ENCODE measurements around the gene YBX1.
A peak's percentile ranks its signal among the peaks of the same experiment; 100 is the strongest.

YBX1 gene

DNA sequence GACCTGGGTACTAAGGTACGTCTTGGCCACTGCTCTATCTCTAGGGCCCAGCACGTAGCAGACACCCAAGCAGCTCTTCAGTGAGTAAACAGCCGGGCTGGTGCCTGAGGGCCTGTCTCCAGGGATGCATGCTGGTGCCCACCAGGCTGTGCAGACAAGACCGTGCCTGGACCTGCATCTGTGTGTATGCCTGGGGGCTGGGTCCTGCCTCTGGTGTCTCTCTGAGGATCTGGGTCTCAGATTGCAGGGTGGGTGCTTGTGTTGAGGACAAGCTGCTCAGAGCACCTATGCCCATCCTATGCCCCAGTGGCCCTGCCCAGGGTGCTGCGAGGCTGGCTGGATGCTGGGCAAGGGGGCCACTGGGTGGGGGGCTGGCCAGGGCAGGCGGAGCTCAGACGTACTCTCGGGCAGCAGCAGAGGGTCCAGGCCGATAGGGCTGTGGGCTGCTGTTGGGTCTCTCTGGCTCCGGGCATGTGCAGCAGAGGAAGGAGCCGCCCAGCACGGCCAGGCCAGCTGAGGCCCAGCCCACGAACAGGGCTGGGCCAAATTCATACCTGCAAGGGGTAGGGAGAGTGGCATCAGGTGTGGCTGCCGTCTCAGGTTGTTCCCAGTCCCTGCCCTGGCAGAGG is 53.4 kb downstream of the YBX1 start:
- no peak for DNase-seq

DNA sequence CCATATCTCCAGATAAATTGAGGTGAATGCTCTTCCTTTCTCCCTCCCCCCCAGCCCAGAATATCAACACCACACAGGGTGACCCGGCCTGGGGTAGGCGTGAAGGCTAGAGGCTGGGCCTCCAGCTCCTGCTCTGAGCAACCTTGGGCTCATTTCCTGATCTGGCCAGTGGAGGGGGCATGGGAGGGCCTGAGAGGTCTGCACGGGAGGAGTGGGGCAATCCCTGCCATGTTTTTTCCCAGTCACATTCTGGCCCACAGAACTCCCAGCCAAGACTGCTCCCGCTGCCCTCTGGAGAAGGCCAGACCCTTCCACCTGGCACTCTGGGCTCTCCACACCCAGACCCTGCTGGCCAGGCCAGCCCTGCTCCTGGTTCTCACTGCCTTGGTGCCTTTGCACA is 53.9 kb downstream of the YBX1 start:
- DNase-seq, result peak in 1 of 2 experiments; percentile 30

DNA sequence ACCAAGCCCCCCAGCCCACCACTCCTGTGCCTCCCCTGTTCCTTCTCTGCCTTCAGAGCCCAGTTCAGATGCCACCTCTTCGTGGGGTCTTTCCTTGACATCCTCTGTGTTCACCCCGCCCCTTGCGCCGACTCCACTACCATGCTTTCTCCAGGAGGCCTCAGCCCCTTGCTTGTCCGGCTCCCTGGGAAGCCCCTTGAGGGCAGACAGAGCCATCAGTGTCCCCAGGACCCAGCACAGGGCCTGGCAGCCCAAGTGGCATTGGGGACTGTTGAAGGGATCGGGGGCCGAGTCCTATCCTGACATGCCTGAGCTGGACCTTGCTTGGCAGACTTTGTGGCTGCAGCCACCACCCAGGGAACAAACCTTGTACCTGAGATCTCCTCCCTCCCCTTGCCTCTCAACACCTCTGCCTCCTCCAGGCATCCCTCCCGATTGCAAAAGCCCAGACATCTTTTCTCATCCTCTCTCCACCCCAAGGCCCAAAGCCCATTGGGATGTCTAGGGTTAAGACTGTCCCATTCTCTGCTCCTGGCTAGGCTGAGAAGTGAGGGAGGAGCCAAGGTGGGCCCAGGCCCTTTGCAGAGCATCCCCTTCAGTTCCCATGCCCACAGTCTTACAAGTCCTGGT is 54.5 kb downstream of the YBX1 start:
- DNase-seq, result no peak

DNA sequence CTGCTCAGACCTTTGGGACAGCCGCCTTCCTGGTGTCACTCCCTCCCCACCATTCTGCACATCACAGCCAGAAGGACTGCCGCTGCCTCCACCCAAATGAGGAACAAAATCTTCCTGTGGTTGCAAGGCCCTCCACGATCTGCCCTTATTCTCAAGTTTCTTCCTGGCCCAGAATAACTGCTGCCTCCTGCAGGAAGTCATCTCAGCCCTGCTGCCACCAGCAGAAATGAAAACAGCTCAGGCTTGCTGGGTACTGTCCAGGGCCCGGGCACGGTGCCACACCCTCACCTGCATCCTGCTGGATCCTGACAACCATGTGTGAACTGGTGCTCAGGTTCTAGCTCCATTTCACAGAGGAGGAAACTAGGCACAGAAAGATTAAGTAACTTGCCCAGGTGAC is 55.0 kb downstream of the YBX1 start:
- DNase-seq, result no peak

DNA sequence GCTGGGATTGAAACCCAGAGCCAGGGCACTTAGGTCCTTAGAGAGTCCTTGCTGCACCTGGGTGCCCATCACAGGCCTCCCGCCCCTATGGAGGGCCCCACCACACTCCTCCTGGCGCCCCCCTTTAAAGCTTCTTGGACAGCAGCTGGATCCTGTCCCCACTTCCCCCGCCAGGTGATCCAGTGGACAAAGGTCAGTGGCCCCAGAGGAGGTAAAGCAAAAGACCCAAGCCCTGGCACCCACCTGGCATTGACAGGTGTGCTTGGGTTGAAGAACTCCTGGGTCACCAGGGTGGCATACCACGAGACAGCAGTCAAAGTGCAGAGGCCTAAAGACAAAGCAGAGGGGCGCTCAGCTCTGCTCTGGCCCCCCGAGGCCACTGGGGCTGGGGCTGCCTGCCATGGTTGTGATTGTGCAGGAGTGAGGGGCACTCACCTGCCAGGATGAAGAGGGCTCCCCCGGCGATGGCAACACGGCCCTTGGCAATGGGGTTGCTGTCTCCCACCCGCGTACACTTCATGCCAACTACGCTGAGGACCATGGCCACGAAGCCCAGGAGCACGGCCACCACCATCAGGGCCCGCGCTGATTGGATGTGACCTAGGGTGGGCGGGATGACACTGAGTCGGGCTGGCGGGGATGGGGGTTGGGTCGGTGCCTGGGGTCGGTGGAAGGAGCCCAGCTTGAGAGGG is 55.9 kb downstream of the YBX1 start:
- DNase-seq, result no peak

DNA sequence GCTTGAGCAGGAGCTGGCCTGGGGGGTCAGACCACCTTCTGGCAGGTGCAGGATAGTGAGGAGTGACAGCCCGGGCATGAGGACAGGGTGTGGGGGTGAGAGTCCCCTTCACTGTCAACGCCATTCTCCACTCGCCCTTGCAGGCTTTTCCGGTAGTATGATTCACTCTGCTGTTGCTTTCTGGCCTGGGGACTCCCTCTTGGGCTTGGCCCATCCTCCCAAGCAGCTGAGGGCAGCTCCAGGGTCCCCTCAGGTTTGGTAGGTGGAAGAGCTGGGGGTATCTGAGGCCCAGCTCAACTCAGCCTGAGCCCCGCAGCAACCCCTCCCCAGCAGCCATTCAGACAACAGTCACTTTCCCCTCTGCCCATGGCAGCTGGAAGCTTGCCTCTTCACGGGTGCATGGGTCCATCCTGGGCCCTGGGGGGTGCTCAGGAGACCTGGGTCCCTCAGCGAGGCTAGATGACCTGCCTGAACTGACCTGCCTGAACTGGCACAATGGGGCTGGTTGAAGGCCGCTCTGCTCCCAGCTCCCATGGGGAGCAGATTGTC is 56.5 kb downstream of the YBX1 start:
- DNase-seq, result no peak

DNA sequence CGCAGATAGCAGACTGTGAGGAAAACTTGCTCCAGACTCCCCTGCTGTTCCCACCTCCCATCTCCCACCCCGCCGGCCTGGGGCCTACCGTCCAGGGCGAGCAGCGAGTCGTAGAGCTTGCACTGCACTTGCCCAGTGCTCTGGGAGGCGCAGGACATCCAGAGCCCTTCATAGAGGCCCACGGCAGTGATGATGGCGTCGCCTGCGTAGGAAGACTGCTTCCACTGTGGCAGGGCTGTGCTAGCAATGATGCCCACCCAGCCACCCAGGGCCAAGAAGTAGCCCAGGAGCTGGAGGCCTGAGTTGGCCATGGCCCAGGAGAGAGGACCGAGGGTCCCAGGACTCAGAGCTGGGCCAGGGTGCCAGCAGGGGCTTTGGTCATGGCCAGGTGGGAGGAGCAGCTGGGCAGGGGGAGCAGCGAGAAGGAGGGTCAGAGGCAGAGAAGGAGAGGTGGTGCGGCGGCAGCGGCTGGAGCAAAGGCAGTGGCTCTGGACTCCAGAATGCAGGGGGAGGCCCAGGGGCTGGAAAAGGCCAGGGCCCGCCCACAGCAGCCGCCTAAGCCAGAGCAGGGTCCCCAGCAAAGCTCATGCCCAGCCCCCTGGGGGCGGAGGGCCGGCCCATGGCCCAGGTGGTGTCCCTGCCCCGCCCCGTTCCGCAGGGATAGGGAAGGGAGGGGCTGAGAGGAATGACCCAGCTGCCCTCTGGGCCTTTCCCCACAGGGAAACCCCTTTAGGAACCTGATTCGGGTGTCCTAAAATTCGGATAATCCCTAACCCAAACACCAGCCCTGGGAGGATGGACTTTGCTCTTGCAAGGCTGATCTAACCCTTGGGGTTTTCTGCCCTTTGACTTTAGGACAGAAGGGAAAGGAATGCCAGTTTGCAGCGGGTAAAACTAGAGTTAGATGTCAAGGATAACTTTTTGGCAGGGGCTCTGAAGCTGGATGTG is 57.8 kb downstream of the YBX1 start, which contains the start of gene CLDN19:
Gene CLDN19 (minus strand): TSS at position 484 of the 948 bp plus-strand sequence. CDS start 173 bp downstream, at position 311.
- DNase-seq, result no peak

DNA sequence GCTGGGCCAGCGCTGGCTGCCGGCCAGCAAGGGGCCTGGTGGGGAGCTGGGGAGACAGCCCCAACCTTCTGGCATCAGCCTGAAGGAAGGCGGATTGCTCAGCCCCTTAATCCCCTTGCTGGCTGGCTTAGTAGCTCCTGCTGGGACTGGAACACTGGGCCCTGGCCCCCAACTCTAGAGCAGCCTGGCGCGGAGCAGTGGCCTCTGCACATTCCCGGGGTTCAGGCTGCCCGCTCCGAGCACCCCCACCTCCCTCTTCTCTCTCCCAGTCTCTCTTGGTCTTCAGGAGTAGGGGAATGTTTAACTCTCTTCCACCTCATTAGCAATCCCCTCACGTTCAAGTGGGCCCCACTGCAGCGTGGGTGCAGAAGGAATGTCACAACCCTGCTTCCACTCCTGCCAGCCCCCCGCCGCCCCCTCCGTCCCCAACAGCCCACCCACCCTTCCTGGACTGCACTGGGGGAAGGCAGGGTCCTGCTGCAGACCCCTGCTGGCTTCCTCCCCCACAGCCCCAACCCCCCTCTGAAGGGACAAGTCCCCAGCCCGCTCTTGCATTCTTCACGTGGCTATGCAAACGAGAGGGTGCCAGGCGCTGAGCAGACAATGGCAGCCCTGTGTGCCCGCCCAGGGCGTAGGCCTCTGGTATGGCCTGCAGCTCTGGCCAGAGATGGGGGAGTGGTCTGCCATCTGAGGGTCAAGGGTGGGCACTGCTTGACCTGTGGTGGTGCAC is 58.8 kb downstream of the YBX1 start:
- DNase-seq, result no peak

DNA sequence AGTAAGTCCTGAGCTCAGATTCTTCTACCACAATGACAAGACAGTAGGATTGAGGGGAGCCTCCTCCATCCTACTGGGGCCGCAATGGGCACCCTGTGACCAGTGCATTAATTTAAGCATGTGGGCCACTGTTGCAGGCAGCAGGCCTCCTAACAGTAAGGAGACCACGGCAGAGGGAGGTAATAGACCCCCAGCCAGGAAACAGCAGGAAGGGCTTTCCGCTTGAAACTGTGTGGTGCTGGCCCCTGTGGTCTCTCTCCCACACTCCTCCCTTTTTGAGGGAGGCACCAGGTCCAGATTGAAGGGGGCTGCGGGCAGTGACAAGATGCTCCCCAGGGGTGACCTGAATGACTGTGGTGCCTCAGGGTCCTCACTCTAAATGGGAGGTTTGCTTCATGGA is 59.5 kb downstream of the YBX1 start:
- no peak for DNase-seq

DNA sequence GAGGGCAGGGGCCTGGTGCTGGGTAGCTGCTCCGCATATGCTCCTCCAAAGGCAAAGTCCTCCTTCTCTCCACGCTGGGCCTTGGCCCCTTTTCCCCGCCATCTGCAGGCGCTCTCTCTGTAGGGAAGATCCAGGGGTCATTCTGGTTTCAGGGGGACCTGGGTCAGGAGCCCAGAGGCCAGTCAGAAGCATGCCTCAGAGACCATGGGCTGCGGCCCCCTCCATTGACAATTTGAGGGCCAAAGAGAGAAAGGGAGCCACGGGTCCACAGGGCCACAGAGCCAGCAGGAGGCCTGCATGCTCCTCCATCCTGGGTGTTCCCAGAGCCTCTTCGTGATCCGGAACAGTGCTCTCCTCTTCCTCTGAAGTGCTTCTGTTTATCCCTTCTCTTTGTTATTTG is 59.9 kb downstream of the YBX1 start:
- DNase-seq, result no peak

DNA sequence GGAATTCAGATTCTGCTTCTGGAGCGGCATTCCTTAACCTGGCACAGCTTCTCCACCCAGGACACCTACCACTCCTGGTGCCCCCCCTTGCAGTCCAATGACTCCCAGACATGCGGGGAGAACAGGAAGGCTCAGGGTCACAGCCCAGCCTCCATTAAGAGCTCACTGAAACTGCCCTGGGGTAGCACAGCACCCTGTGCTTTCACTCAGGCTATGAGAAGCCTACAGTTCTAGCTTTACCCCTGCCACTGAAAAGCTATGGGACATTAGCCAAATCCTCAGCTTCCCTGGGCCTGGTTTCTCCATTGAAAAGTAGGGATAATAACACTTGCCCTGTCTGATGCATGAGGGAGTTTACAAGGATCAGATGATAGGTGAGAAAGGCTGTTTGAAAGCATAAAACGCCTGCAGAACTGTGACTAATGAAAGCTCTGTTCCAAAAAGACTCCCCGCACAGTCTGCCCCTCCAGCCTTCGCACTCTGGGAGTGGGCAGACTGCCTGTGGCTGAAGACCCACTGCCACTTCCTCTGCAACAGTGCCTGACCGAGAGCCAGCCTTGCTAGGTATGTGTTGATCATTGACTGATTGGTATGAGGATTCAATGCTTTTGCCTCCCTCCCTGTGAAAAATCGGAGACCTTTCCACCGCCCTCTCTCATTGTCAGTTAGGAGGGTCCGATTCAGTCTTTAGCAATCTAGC is 60.5 kb downstream of the YBX1 start:
- DNase-seq, result no peak

DNA sequence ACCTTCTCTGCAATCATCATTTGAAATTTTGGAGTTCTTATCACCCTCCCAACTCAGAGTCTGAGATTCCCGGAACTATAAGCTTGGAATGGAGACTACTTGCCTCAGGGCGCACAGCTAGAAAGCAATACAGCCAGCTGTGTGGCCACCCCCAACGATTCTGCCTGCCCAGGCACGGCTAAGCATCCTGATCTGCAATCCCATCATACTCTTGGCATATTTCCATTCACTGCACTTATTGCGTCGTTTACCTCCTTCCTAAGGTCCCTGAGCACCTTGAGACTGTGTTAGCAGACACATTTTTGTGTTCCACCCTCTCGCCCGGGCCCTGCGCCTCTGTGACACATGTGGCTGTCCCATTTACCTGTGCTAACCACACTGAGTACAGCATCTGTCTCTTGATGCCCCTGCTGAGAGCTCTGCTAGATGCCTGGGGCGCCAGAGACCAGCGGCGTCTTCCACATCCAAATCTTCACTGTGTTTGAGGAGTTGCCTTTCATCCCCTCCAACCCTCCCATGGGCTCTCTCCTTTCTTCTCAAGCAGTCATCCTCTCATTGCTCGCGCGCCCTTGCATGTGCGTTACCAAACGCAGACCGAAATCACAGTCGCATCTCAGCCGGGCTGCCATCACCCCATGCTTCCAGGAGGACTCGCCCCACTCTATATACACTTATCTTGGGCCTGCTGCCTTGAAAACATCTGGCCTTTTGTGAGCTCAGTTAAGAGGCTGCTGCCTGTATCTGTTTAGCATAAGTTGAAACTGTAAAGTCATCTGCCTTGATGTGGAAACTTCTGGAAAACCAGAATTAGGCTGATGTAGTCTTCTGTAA is 61.3 kb downstream of the YBX1 start:
- DNase-seq, result no peak

DNA sequence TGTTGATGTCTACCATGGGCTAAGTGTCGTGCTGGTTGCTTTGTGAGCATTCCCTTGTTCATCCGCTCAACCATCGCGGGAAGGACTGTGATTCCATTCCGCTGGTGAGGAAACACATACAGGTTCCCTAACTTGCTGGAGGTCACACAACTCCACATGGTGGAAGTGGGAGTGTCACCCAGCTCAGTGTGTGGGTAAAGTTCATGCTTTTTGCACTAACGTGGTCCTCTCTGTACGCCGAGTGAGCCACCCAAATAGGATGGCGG is 61.9 kb downstream of the YBX1 start:
- DNase-seq, result no peak

DNA sequence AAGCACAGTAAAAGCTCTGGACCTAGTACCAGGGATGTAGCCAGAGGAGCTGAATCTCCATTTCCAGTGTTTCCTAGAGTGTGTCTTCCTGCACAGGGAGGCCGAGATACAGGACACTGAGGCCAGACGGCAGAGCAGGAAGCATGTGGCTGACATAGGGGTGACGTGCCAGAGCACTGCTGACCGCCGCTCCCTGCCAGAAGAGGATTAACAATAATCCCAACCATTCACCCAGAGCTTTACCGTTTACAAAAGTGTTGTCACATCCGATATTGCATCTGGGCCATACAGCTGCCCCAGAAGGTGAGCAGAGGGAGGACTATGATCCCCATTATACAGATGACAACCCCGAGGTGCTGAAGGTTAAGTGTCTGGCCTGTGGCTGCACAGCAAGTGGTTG is 63.6 kb downstream of the YBX1 start:
- DNase-seq, result no peak

DNA sequence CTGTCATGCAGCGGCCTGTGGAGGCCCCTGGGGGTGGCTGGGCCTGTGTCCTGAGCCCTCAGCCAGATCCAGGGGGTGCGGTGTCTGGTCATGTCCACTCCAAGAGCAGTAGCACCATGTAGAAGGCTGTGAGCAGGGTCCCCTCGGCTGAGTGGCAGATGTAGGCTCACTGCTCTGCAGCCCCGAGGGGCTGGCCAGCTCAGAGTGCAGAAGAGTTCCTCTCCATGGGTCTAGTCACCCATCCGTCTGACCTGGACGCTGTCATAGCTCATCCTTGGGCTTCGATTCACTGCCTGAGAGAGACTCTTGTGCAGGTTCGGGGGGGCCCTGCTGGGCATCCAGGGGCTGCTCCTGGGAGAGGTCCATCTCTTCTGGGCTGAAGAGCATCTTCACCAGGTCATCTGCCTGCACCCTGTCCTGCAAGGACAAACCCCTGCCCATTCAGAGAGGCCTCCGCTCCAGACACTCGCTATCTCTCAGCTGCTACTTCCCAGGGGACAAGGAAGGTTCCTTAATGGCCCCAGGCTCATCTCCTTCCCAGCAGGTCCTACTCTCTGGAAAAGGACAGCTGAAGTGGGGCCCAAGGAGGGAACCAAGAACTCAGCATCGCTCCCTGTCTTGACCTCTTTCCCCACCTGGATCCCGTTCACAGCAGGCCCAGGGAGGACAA is 64.4 kb downstream of the YBX1 start:
- no peak for DNase-seq

DNA sequence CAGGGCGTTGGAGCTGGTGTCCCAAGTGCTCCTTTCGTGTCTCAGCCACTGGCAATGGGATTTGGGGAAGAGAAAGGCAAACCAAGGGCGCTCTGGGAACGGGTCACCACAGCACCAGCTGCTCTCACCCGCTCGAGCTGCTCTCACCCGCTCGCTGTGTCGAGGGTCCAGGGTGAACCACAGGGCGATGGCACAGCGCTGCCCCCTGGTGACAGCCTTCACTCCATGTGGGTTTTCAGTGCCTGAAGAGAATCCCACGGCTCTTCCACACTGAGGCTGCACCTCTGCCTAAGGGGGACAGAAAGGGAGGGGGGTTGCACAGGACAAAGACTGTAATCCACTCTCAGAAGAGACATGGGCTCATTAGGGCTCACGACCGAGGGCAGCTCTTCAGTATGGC is 64.9 kb downstream of the YBX1 start:
- DNase-seq, result peak; percentile 49 to 59

DNA sequence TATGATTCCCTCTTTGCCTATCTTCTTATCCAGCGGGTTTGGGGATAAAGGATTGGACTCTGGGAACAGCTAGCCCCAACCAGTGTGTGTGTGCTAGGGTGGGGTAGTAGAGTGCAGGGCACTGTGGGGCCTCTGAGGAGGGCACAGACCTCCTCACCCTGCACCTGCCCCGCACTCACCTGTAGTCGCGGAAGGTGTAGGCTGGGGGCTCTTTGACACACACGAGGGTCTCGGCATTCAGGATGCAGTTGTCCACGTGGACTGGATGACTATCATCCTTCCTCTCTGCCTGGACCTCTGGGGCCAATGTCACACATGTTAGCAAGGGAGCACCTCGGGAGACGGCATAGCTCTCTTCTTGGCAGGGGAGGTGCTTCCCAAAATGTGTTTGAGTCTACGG is 65.8 kb downstream of the YBX1 start:
- no peak for DNase-seq

DNA sequence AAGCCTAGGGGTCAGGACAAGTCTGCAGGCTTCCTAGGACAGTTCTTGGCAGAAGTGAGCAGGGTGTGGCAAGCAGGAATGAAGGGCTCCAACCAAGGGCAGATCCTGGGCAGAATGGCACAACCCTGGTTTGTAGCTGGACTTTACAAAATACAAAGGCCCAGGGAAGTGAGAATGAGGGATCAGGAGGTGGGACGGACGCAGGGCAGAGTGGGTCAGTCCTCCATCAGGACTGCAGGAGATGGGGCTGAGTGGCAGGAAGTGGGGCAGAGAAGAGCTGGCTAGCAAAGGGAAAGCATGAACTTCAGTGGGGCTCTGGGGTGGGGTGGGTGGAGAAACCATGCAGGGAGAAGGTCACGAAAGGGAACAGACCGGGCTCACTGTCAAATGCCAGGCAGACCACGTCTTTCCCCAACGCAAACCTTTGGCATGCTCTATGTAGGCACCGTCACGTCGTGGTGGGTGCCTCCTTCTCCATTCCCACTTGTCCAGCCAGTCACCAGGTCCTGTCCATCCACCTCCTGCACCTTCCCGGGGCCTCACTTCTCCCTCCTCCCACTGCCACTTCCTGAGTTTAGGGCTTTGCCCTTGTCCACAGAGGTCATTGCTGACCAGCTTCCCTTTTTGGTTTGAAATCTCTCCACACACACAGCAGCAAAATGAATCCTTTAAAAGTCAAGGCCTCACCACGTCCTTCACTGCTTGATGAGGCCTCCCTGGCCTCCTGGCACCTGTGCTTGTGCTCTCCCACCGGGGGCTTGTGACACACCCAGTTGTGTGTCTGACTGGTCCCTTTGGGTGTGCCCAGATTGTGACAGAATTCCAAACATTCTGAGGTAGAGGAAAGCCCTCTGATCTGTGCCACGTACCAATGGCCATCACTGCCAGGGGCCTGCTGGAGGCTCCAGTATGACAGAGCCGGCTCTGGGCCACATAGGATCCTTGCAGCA is 66.5 kb downstream of the YBX1 start:
- DNase-seq, result no peak

DNA sequence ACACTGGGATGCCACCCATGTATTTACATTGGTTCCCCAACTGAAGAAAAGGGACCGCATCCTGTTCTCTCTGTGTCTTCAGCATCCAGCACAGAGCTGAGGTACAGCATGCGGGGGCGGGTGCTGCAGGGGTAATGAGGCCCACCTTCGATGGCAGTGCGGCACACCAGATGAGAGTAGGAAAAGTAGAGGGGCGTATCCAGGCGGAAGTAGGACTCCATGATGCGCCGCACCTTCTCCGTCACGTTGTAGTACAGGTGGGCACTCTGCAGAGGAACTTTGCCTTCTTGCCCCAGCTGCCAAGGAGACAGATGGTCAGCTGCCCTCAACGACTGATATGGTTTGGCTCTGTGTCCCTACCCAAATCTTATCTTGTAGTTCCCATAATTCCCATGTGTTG is 67.8 kb downstream of the YBX1 start:
- no peak for DNase-seq
